Pancreas (tissue), 10 donors: Measurements from ENCODE around the gene TRIM14. TPM values are rescaled to one million over a fixed set of nuclear protein-coding genes. Genes with fewer than 3 reads are reported as not detected.

Experiments
- ATAC-seq, 4 donors: fragments of 200-7000 bp; cut with Tn5 transposase; one replicate each; pipeline versions ENCODE4 v1.8.0 to v1.9.1; 2020; ENCODE audit warnings: mild to moderate bottlenecking in 4 of 4, moderate library complexity in 4 of 4
- DNase-seq, 6 donors: peaks; one replicate each; pipeline ENCODE4 v3.0.0-alpha.2; 2020
- FAIRE-seq: peaks from 2 replicates; lab custom pipeline; 2012; peaks lifted over from hg19 to GRCh38; lab: Jason Lieb, UNC
- H3K27ac ChIP-seq, 4 donors: fragments of 200-600 bp; sonication (generic); 1 replicate in 3 of 4; 2 replicates in 1 of 4; pipeline versions ENCODE4 v1.5.0 to v1.8.0; 2020
- H3K27me3 ChIP-seq, 4 donors: fragments of 200-600 bp; one replicate each; pipeline ENCODE4 v1.8.0; 2021
- H3K36me3 ChIP-seq, 3 donors: fragments of 200-600 bp; sonication (generic) in 1 of 3; one replicate each; pipeline versions ENCODE4 v1.5.0 to v1.8.0; 2020 to 2021
- H3K4me1 ChIP-seq, 3 donors: fragments of 200-600 bp; one replicate each; pipeline ENCODE4 v1.8.0; 2021
- H3K4me3 ChIP-seq, 4 donors: fragments of 200-600 bp; sonication (generic) in 2 of 4; one replicate each; pipeline versions ENCODE4 v1.5.0 to v1.8.0; 2020 to 2021
- H3K9me3 ChIP-seq, 4 donors: fragments of 200-600 bp; one replicate each; pipeline ENCODE4 v1.8.0; 2021
- WGBS, 2 donors: extraction: QIAGEN DNeasy Blood & Tissue Kit; methylation state at CpG; one replicate each; pipeline ENCODE4 v1.1.7; 2013; 5-methylcytosine and 5-hydroxymethylcytosine counted together
- intact Hi-C, 3 donors: fragments of 100-400 bp; cut with DNase I; formaldehyde crosslinking; loops; one replicate each; pipeline versions ENCODE4 v1.11.1 to v1.14.2; 2022
- polyA plus RNA-seq, 2 donors: library from polyadenylated mRNA; stranded (reverse); fragments of 200-250 nt; gene quantifications; one replicate each; pipeline ENCODE4 v1.2.3, GENCODE V29; 2013
- total RNA-seq, 6 donors: library from RNA; stranded (reverse); fragmentation: NEBNext Ultra II Directional in 4 of 6; extraction: Animal tissue kit (Norgen Biotek cat#: 25700) in 4 of 6; gene quantifications; one replicate each; pipeline versions ENCODE4 v1.2.1 to v1.2.4, GENCODE V29; 2021 to 2023
- TF ChIP-seq, protein P1 (sequence below), 4 donors: fragments of 200-600 bp; sonication (generic) in 3 of 4; IDR thresholded peaks; one replicate each; pipeline versions ENCODE4 v1.5.0 to v1.8.0; 2021; ENCODE audit warnings: antibody characterized with exemption in 4 of 4
- donor health status: healthy with polysubstance abuse.
- donor health status: DM: no; HTN: no; CAD: no; lungs with moderate emphysema.
- donor health status: DM: no; HTN: no; CAD: no.
- donor health status: control.
- donor health status: control.
- donor health status: Bipolar disorder and iron deficiency.
- donor health status: DM: yes; HTN: yes; CAD: no.
- donor health status: DM: no; HTN: no; CAD: no.
- donor health status: DM: no; HTN: no; CAD: no.
- donor health status: DM: yes; HTN: yes; CAD: no.

Gene TRIM14
- total and polyA plus RNA-seq, 8 donors = 1.2 to 10.4 (median 1.9) TPM

DNA sequence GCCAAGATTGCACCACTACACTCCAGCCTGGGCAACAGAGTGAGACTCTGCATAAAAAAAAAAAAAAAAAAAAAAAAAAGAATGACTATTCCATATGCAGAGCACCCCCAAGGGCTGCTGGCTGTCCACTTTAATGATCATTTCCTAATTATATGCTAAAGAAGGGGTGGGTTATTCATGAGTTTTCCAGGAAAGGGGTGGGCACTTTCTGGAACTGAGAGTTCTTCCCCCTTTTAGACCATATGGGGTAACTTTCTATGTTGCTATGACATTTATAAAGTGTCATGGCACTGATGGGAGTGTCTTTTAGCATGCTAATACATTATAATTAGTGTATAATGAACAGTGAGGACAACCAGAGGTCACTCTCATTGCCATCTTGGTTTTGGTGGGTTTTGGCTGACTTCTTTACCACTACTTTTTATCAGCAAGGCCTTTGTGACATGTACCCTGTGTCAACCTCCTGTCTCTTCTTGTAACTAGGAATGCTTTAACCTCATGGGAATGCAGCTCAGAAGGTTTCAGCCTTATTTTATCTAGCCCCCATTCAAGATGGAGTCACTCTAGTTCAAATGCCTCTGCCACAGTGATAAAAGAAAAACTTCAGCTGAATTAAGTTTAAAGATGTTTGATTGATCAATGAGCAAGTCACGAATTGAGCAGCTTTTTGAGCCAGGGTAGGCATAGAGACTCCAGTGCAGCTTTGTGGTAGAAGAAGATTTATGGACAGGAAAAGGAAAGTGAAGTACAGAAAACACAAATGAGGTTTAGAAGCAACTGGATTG lies 69.5 kb downstream of the TRIM14 start:
- no peaks in the 10 kb centered on the region for H3K27me3 ChIP-seq
- DNase-seq = no peak
- intact Hi-C loops = no loop called here
- no peaks in the 10 kb centered on the region for H3K4me1 ChIP-seq
- 60 to 87% methylated on average over 1 of the region's 1 CpG for WGBS, 2 donors
- H3K4me3 ChIP-seq = no peak overlapping the region
- H3K36me3 ChIP-seq = no peaks in the 10 kb centered on the region
- no peaks in the 10 kb centered on the region for H3K9me3 ChIP-seq
- no peak for ATAC-seq
- FAIRE-seq = no peak
- TF ChIP-seq, protein P1, sequence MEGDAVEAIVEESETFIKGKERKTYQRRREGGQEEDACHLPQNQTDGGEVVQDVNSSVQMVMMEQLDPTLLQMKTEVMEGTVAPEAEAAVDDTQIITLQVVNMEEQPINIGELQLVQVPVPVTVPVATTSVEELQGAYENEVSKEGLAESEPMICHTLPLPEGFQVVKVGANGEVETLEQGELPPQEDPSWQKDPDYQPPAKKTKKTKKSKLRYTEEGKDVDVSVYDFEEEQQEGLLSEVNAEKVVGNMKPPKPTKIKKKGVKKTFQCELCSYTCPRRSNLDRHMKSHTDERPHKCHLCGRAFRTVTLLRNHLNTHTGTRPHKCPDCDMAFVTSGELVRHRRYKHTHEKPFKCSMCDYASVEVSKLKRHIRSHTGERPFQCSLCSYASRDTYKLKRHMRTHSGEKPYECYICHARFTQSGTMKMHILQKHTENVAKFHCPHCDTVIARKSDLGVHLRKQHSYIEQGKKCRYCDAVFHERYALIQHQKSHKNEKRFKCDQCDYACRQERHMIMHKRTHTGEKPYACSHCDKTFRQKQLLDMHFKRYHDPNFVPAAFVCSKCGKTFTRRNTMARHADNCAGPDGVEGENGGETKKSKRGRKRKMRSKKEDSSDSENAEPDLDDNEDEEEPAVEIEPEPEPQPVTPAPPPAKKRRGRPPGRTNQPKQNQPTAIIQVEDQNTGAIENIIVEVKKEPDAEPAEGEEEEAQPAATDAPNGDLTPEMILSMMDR (IDR thresholded peaks at IDR 0.05) = no peak
- no peak overlapping the region for H3K27ac ChIP-seq

DNA sequence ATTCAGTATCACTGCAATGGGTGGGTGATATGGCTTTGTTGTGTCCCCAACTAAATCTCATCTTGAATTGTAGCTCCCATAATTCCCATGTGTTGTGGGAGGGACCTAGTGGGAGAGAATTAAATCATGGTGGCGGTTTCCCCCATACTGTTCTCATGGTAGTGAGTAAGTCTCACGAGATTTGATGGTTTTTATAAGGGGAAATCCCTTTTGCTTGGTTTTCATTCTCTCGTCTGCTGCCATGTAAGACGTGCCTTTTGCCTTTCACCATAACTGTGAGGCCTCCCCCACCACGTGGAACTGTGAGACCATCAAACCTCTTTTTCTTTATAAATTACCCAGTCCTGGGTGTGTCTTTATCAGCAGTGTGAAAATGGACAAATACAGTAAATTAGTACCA lies 72.0 kb downstream of the TRIM14 start:
- 79 to 84% methylated on average over 5 of the region's 5 CpGs for WGBS, 2 donors
- intact Hi-C loops = no loop called here
- TF ChIP-seq, protein P1 (IDR thresholded peaks at IDR 0.05) = no peak
- H3K4me1 ChIP-seq = no peaks in the 10 kb centered on the region
- ATAC-seq (no peak), FAIRE-seq (no peak), DNase-seq (no peak)
- H3K27me3 ChIP-seq = no peaks in the 10 kb centered on the region
- H3K36me3 ChIP-seq = no peaks in the 10 kb centered on the region
- no peak overlapping the region for H3K27ac ChIP-seq
- no peak overlapping the region for H3K4me3 ChIP-seq
- H3K9me3 ChIP-seq = no peaks in the 10 kb centered on the region

DNA sequence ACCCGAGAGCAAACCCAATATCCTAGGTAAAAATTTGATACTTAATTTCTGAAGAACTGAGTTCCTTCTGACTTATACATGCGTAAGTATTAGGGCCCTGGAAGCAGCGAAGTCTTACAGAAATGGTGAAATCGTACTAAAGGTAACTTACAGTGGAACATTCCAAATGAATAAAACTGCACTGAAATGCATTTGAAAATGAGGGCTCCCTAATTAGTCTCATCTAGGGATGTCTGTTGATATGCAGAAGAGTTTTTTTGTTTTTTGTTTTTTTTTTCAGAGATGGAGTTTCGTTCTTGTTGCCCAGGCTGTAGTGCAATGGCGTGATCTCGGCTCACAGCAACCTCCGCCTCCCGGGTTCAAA lies 72.9 kb downstream of the TRIM14 start:
- WGBS, 2 donors = 89% methylated on average over 9 of the region's 9 CpGs
- Histone ChIP-seq H3K36me3 (no peaks in the 10 kb centered on the region), H3K27me3 (no peaks in the 10 kb centered on the region), H3K4me3 (peak overlapping the region in 1 of 4 donors; percentile 21), H3K4me1 (no peaks in the 10 kb centered on the region), H3K9me3 (no peaks in the 10 kb centered on the region), H3K27ac (no peak overlapping the region)
- ATAC-seq = no peak
- TF ChIP-seq, protein P1 (IDR thresholded peaks at IDR 0.05) = no peak
- DNase-seq = no peak
- intact Hi-C loops = no loop called here
- no peak for FAIRE-seq

DNA sequence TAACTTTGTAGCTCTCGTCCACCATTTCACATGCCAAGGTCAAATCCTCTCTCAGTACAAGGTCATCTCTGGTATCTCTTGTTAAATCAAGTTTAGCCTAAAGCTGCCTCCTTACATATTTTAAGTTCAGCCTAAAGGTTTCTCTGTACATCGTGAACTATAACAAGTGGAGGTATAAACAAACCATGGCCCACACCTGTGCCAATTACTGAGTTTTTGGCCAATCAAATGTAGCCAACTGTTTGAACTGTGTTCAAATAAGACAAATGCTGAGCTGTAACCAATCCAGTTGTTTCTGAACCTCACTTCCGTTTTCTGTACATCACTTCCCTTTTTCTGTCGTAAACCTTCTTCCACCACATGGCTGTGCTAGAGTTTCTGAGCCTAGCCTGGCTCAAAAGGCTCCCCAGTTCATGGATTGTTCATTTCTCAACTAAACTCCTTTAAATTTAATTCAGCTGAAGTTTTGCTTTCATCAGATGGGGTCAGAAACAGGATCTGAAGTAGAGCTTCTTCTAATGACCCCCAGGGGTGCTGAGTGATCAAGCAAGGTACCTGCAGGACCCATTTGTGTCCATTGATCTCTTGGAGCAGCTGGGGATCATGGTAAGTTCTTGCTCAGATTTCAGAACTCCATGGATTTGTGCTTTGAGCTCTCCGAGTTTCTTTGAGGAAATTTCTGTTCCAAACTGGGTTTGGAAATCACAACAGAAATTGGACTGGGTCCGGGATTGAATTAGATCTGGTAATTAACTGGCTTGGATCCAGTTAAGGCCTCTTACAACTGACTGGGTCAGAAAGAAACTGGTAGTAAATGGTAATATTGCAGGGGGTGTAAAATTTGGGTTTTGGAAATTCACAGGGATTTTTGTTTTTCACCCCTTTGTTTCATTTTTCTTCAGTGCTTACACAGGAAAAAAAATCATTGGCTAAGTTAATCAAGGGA lies 73.5 kb downstream of the TRIM14 start:
- H3K36me3 ChIP-seq = no peaks in the 10 kb centered on the region
- no peak overlapping the region for H3K27ac ChIP-seq
- 65 to 72% methylated on average over 6 of the region's 6 CpGs for WGBS, 2 donors
- intact Hi-C loops = no loop called here
- no peak for FAIRE-seq
- TF ChIP-seq, protein P1 (IDR thresholded peaks at IDR 0.05) = no peak
- no peaks in the 10 kb centered on the region for H3K27me3 ChIP-seq
- H3K9me3 ChIP-seq = no peaks in the 10 kb centered on the region
- no peak for DNase-seq
- peak in 3 of 4 donors; percentile 63 to 73 (median 69) for ATAC-seq
- peak overlapping the region in 1 of 4 donors; percentile 21 for H3K4me3 ChIP-seq
- no peaks in the 10 kb centered on the region for H3K4me1 ChIP-seq
